HG02610 (cell line): Measurements from ENCODE around the gene ACTA1.
"Not testable (repeated sequence)": the region's sequence is repeated elsewhere in the genome, so short reads cannot be mapped to it uniquely, and the experiment has no call there.

Experiments used
- ATAC-seq: cut with Tn5 transposase; IDR thresholded peaks from one replicate; pipeline ENCODE4 v1.9.1; 2021; ENCODE audit warnings: mild to moderate bottlenecking, moderate library complexity; ENCODE audit not compliant: unreplicated experiment

ACTA1 gene

DNA sequence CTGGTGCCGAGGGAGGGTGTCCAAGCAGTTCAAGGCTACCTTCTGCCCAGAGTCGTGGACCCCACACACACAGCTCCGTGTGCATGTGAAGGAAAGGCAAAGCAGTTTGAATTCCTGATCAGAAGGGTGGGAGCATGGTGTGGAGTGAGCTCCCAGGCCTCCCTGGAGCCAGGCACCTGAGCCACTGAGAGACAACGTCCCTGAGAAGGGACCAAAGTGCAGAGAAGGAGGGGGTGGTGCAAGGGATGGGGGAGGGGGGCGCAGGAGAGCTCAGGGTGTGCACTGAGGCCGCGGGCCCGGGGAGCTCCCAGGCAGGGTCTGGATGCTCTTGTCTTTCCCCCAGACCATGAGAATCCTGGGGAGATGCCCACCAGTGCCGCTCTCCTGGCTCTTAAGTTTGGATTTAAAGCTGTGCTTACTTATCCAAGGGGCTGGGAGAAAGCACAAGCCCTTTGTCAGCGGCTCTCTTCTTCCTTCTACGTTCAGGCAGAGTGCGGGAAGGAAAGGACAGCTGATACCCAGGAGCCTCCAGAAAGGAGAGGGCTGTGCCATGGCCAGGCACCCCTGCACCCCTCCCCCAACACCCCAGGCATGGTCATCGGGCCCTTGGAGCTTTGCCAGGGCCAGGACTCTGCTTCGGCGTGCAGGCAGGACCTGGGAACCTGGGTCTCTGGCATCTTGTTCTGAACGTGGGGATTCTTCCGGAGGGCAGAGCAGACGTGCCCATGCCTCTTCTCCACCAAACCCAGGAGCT lies 24.1 kb downstream of the ACTA1 start:
- ATAC-seq = no peak

DNA sequence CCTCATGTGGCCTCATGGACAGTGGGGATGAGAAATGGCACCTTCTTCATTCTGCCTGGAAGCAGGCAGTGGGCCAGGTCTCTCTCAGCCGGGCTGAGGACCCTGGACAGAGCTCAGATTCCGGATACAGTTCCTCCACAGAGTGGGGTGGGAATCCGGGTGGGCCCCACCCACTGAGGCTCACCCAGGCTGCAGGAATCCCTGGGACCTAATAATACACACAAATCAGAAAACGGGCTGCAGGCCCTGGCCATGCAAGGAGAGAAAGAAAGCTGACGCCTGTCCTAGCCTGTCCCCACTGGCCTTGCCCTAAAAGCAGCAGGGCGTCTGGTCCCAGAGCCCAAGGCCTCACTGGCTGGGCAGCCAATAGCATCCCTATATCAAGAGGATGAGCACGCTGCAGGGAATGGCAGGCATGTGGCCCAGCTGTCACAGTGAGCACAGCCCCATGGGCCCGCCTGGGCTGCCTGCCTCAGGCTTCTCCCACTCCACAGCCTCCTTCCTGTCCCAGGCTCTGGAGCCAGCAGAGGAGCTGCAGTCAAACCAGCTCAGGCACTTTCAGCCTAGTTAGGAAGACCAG lies 25.3 kb downstream of the ACTA1 start:
- no peak for ATAC-seq

DNA sequence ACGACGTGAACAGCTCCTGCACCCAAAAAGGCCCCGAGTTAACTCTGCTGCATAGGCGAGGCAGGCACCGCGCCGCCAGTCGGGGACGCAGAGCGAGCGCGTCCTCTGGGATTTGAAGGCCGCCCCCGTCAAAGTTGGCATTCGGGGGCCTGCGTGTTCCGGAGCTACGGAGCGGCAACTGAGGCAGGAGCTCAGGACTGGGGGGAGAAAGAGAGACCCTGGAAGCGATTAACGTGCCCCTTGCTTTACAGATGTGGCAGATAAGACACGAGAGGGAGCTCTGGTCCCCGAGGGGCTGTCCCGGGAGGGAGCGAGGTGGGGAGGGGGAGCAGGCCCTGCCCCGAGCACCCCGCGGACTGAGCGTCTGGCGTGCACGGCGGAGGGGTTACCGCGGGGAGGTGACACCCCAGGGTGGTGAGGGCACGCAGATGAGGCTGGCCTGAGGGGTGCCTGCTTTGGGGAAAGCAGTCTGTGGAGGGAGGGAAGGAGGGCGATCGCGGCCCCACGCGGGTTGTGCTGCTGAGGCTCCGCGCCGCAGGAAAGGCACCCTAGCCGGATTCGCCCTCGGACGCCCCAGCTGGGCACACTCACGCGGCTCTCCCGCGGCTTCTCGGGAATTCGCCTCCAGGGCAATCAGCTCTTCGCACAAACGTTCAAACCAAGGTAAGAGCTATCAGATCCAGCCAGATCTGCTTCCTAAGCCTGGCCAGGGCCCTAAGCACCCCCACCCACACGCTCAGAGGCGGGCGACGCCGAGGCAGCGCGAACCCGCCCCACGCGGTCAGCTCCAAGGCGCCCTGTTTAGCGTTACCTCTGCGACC lies 26.5 kb downstream of the ACTA1 start:
- no peak for ATAC-seq

DNA sequence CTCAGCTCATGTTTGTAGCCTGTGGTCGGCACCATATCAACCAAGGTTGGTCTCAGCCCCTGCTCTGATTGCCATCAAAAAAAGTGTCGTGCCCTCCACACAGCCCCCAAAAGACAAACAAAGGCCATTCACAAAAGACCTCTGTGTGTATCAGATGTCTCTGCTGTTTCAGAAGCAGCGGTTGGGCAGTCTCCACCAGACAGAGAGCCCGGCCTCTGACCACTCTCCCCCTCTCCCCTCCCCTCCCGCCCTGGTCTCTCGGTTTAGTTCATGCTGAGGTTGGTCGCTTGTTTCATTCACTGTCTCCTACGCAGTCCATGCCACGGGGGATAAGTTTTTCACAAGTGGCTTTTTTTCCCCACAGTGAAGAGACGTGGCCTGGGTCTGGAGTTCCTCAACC lies 27.1 kb downstream of the ACTA1 start:
- ATAC-seq = no peak

DNA sequence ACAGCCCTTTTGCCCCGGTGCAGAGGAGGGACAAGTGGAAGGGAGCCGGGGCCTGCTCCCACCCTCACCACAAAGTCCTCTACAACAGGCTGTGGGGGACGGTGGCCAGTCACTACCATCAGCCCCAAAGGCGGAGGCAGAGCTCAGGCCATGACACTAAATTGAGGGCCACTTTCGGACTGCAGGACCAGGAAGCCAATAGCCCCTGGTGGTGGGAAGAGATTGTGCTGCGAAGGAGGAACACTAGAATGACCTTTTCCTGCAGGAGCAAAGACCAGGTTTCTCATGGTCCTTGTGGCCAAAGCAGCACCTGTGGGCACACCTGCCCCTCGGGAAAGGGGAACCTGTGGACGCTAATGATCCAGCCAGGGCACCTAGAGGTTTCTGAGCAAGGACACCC lies 30.3 kb downstream of the ACTA1 start:
- no peak for ATAC-seq

DNA sequence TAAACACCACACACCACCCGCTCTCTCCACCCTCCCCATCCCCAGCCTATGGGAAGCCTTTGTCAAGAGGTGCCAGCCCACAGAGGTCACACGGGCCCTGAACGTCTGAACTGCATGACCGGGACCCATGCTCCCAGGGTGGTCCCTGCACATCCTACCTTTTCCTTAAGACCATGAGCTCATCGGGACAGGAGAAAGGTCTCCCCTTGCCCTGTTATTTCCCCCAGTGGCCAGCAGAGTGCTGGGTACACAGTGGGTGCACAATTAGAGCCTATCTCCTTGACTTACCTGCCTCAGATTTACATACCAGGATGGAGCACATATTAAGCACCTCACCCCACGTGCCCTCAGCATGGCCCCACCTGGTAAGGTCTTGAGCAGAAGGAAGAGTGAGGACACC lies 30.9 kb downstream of the ACTA1 start:
- ATAC-seq = no peak

DNA sequence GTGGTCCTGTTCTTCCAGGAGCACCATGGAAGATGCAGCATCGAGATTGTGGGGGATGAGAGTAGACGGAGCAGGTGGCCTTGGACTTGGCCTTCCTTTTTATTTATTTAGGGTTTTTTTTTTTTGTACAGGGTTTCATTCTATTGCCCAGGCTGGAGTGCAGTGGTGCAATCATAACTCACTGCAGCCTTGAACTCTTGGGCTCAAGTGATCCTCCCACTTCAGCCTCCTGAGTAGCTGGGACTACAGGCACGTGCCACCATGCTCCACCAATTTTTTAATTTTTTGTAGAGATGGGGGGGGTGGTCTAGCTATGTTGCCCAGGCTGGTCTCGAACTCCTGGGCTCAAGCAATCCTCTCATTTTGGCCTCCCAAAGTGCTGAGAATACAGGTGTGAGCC lies 31.6 kb downstream of the ACTA1 start:
- not testable (repeated sequence) for ATAC-seq

DNA sequence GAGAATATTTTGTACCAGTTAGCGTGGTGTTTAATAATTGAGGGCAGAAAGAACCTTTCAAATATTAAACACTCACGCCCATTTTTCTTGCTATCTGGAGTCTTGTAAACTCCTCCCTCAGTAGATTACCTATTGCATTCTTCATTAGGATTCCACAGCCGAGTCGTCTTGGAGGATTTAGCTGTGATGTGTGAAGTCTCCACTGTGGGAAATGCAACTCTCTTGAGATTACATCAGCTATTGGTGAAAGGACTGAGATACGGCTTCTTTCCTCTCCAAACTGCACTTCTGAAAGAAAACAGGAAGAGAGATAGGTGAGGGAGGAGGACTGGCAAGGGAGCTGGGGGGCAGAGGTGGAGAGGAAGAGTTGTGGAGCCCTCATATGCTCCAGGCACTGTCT lies 36.1 kb downstream of the ACTA1 start:
- no peak for ATAC-seq

DNA sequence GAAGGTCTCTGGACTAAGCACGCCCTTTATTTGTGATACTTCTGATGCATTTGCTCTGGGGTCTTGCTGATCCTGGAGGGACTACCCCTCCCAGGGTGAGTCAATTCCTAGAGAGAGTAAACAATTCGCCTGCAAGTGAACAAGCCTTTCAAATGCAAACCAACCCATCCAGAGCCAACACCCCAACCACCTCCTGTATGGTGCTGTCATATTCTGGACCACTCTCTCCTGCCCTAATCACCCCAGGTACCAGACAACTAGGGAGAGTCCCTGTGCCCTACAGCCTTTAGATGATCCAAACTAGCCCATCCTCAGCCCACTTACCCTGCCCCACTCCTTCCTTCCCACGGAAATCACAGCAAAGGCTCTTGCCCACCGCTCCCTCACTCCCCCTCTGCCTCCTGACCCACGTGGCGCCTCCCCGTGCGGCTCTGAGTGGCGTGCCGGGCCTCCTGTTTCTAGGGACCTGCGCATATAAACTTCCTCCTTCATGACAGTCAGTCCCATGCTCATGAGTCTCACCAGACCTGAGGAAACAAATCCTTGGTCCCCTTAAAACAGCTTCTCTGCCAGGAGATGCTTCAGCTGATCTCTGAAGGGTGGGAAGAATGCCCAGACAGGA lies 37.2 kb downstream of the ACTA1 start:
- no peak for ATAC-seq

DNA sequence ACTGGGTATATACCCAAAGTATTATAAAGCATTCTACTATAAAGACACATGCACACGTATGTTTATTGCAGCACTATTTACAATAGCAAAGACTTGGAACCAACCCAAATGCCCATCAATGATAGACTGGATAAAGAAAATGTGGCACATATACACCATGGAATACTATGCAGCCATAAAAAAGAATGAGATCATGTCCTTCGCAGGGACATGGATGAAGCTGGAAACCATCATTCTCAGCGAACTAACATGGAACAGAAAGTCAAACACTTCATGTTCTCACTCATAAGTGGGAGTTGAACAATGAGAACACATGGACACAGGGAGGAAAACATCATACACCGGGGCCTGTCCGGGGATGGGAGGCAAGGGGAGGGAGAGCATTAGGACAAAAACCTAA lies 39.4 kb downstream of the ACTA1 start:
- not testable (repeated sequence) for ATAC-seq

DNA sequence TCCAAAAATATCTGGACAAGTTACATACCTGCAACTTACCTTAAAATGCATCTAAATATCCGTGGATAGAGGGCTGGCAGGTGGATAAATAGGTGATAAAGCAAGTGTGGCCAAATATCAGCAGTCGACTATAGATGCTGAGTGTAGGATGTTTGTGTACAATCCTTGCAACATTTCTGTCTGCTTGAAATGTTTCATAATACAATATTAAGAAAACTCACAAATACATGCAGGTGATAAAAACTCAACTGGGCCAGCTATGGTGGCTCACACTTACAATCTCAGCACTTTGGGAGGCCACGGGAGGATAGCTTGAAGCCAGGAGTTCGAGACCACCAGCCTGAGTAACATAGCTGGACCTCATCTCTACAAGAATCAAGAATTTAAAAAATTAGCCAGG lies 41.0 kb downstream of the ACTA1 start:
- no peak for ATAC-seq

DNA sequence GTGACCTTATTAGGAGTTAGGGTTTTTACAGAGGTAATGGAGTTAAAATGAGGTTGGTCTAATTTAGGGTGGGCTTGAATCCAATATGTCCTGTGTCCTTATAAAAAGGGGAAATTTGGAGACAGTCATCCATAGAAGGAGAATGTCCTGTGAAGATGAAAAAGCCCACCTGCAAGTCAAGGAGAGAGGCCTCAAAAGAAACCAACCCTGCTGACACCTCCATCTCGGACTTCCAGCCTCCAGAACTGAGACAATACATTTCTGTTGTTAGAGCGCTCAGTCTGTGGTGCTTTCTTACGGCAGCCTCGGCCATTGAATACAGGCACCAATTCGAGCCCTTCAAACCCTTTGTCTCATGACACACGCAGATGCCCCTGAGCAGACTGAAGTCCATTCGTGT lies 43.8 kb downstream of the ACTA1 start:
- no peak for ATAC-seq

DNA sequence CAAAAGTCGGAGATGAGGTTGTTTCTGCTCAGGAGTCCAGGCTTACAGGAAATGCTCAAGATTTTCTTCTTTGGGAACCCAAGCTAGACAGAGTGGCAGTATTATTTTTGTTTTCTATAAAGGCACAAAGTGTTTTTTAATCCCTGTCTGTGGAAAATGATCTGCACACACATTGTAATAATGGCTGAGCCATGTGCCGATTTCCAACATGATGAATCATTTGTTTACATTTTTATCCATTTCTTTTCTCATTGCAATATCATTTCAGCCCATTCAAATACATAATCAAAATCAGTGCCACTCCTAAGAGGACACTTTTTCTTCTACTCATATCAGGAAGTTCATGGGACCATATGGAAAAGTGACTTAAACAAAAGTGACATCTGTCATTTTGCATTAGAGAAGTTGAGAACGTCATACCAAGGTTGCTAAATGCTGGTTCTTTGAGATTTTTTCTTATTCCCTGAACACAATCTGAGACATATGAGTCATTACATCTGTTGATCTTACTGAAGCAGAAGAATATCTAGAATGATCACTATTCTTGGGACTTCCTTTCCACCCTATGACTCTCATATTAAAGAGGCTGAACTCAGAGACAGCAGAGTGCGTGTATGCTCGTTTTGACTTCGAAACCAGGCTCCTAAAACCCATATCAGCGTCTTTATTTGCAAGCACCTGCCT lies 44.9 kb downstream of the ACTA1 start:
- ATAC-seq = no peak

DNA sequence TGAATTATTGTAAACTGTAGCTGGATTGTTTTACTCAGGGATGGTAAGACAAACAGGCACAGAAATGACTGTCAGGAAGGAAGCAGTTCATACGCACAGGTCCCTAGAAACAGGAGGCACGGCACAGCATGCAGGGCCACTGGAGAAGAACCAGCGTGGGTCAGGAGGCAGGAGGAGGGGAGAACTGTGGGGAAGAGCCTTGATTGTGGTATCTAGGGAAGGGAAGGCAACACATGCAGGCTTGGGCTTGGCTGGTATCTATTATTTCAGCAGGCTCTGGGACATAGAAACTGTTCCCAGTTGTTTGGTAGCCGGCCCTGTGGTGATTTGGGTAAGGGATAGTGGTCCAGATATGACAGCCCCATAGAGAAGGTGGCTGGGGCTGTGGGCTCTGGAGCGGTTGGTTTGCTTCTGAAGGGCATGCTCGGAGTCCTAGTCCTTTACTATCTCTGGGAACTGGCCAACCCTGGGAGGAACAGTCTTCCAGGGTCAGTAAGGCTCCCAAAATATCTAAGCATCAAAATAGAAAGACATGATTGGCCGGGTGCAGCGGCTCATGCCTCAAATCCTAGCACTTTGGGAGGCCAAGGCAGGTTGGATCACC lies 47.9 kb downstream of the ACTA1 start:
- ATAC-seq = no peak

DNA sequence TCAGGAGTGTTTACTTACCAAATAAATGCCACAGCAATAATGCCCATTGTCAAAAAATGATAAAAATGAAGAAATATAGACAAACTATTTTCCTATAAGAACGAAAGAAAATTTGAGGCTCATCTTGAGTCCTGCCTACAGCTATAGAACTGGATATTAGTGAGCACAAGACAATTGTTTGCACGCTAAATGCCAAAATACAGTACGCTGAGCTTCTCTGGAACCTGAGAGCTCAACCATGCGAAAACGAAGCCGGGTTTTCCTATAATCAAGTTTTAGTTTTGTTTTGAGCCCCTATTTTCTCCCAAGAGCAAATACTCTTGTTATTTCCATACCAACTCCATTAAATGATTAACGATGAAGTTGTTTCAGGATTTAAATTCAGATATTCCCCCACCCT lies 49.1 kb downstream of the ACTA1 start:
- no peak for ATAC-seq

DNA sequence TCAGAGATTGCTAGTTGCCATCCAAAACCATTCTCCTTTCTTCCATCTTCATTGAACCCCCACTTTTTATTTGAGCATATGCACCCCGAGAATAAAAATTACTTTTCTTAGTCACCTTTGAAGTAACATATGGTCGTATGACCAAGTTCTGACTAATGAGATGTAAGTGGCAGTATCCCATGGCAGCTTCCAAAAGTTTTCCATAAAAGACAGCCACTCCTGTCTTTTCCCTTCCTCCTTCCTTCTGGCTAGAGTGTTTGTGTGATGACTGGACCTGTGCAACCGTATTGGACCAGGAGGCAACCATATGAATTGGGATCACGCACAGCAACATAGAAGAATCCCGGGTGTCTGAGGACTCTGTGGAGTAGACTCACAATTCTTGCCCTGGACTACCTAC lies 49.9 kb downstream of the ACTA1 start:
- no peak for ATAC-seq

DNA sequence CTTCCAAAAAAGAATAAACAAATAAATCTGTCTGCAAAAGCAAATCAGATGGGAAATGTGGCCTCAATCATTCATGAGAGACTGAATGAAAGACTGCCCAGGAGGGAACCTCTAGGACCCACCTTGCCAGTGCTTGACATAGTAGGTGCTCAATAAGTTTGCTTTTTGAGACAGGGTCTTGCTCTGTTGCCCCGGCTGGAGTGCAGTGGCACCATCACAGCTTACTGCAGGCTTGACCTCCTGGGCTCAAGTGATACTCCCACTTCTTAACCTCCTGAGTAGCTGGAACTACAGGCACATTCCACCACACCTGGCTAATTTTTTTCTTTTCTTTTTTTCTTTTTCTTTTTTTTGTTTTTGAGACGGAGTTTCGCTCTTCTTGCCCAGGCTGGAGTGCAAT lies 50.7 kb downstream of the ACTA1 start:
- no peak for ATAC-seq
